GM23338 (cell line): ENCODE measurements around the gene COL6A3. TPM values are rescaled to one million over a fixed set of nuclear protein-coding genes. Genes with fewer than 3 reads are reported as not detected.

Source experiments
- ATAC-seq: fragments of 200-7000 bp; cut with Tn5 transposase; 3 replicates; pipeline ENCODE4 v1.9.1; 2020
- DNase-seq: peaks from one replicate; pipeline ENCODE4 v3.0.0-alpha.2; 2015; ENCODE audit warnings: low spot score
- H2AFZ ChIP-seq: fragments of 200-600 bp; sonication (generic); 2 replicates; pipeline ENCODE4 v1.8.0; 2016; ENCODE audit warnings: antibody characterized with exemption, mild to moderate bottlenecking, moderate library complexity
- H3F3A ChIP-seq: fragments of 200-600 bp; sonication (generic); replicated peaks from 2 replicates; pipeline ENCODE4 v1.8.0; 2017; ENCODE audit warnings: antibody characterized with exemption, mixed run types, low read depth
- H3K27ac ChIP-seq: fragments of 200-600 bp; sonication (generic); 2 replicates; pipeline ENCODE4 v1.6.1; 2016; ENCODE audit warnings: low read depth
- H3K27me3 ChIP-seq: fragments of 200-600 bp; sonication (generic); 2 replicates; pipeline ENCODE4 v1.8.0; 2016; ENCODE audit warnings: mild to moderate bottlenecking, mixed run types, moderate library complexity; ENCODE audit not compliant: insufficient read depth
- H3K36me3 ChIP-seq: fragments of 200-600 bp; sonication (generic); 2 replicates; pipeline ENCODE4 v1.8.0; 2016; ENCODE audit warnings: mild to moderate bottlenecking; ENCODE audit not compliant: insufficient read depth
- H3K4me1 ChIP-seq: fragments of 200-600 bp; sonication (generic); 2 replicates; pipeline ENCODE4 v1.8.0; 2016; ENCODE audit warnings: mild to moderate bottlenecking, moderate library complexity; ENCODE audit not compliant: insufficient read depth
- H3K4me2 ChIP-seq: fragments of 200-600 bp; sonication (generic); 2 replicates; pipeline ENCODE4 v1.7.1; 2017; ENCODE audit warnings: mixed run types
- H3K4me3 ChIP-seq: fragments of 200-600 bp; sonication (generic); 2 replicates; pipeline ENCODE4 v1.6.1; 2016; ENCODE audit warnings: mixed run types
- H3K79me2 ChIP-seq: fragments of 200-600 bp; sonication (generic); replicated peaks from 2 replicates; pipeline ENCODE4 v1.8.0; 2017; ENCODE audit warnings: mild to moderate bottlenecking; ENCODE audit not compliant: insufficient read depth
- H3K9me2 ChIP-seq: fragments of 200-600 bp; sonication (generic); 2 replicates; pipeline ENCODE4 v1.8.0; 2017; ENCODE audit not compliant: insufficient read depth
- H4K20me1 ChIP-seq: fragments of 200-600 bp; sonication (generic); replicated peaks from 2 replicates; pipeline ENCODE4 v1.8.0; 2017; ENCODE audit warnings: mild to moderate bottlenecking; ENCODE audit not compliant: insufficient read depth
- H3K27ac Mint-ChIP-seq: 2 replicates; pipeline ENCODE4 v1.8.0; 2020; ENCODE audit warnings: inconsistent platforms, mild to moderate bottlenecking, moderate library complexity, mixed read lengths
- H3K27me3 Mint-ChIP-seq: 3 replicates; pipeline ENCODE4 v1.8.0; 2022; ENCODE audit warnings: low read depth, mild to moderate bottlenecking, moderate library complexity, mixed read lengths, inconsistent platforms; ENCODE audit not compliant: insufficient read depth, poor library complexity
- H3K36me3 Mint-ChIP-seq: 3 replicates; pipeline ENCODE4 v1.8.0; 2021; ENCODE audit warnings: low read depth, mild to moderate bottlenecking, inconsistent platforms, moderate library complexity, mixed read lengths
- H3K4me1 Mint-ChIP-seq: 3 replicates; pipeline ENCODE4 v1.8.0; 2020; ENCODE audit warnings: mild to moderate bottlenecking, inconsistent platforms, mixed read lengths
- H3K4me3 Mint-ChIP-seq: 3 replicates; pipeline ENCODE4 v1.8.0; 2021; ENCODE audit warnings: moderate library complexity, mild to moderate bottlenecking, inconsistent platforms, mixed read lengths
- H3K9me3 Mint-ChIP-seq: 3 replicates; pipeline ENCODE4 v1.8.0; 2020; ENCODE audit warnings: moderate library complexity, mild to moderate bottlenecking, inconsistent platforms, mixed read lengths
- CREB1 ChIP-seq: fragments of 250-450 bp; sonication (Bioruptor Pico); IDR thresholded peaks from 2 replicates; pipeline ENCODE4 v1.5.0; 2020; ENCODE audit warnings: low read depth, mild to moderate bottlenecking, moderate library complexity
- ETS1 ChIP-seq: IDR thresholded peaks from 2 replicates; pipeline ENCODE4 v1.6.1; 2016; ENCODE audit warnings: antibody characterized with exemption
- EZH2 ChIP-seq: fragments of 200-600 bp; sonication (generic); IDR thresholded peaks from one replicate; pipeline ENCODE4 v1.8.0; 2017; ENCODE audit warnings: antibody characterized with exemption, mild to moderate bottlenecking, low read depth; ENCODE audit not compliant: unreplicated experiment
- EZH2phosphoT487 ChIP-seq: fragments of 200-600 bp; sonication (generic); IDR thresholded peaks from one replicate; pipeline ENCODE4 v1.8.1; 2018; ENCODE audit warnings: antibody characterized with exemption; ENCODE audit not compliant: unreplicated experiment
- JUNB ChIP-seq: IDR thresholded peaks from one replicate; pipeline ENCODE4 v1.6.1; 2016; ENCODE audit warnings: antibody characterized with exemption; ENCODE audit not compliant: unreplicated experiment
- NANOG ChIP-seq: IDR thresholded peaks from 2 replicates; pipeline ENCODE4 v1.6.1; 2016; ENCODE audit warnings: antibody characterized with exemption, borderline replicate concordance
- POLR2AphosphoS5 ChIP-seq: IDR thresholded peaks from 2 replicates; pipeline ENCODE4 v1.6.1; 2016; ENCODE audit warnings: antibody characterized with exemption, low read depth
- STAT1 ChIP-seq: IDR thresholded peaks from one replicate; pipeline ENCODE4 v1.6.1; 2016; ENCODE audit warnings: antibody characterized with exemption; ENCODE audit not compliant: unreplicated experiment
- ZNF114 ChIP-seq: fragments of 250-450 bp; sonication (Bioruptor Pico); IDR thresholded peaks from 2 replicates; pipeline ENCODE4 v1.5.0; 2020; ENCODE audit warnings: mild to moderate bottlenecking, moderate library complexity
- ZNF331 ChIP-seq: fragments of 250-450 bp; sonication (Bioruptor Pico); IDR thresholded peaks from 2 replicates; pipeline ENCODE4 v1.5.0; 2020; ENCODE audit warnings: low read depth, mild to moderate bottlenecking, moderate library complexity
- ZNF462 ChIP-seq: fragments of 250-450 bp; sonication (Bioruptor Pico); IDR thresholded peaks from 2 replicates; pipeline ENCODE4 v1.5.0; 2020; ENCODE audit warnings: mild to moderate bottlenecking, moderate library complexity
- polyA plus RNA-seq: library from polyadenylated mRNA; unstranded; fragments of >200 nt; fragmentation: Nextera tagmentation; extraction: Ambion mirVana; gene quantifications from 2 replicates; pipeline ENCODE4 v1.2.1, GENCODE V29; 2016
- total RNA-seq: library from RNA; depleted of rRNA; stranded (reverse); fragments of >200 nt; shearing (Covaris generic); gene quantifications from 2 replicates; pipeline ENCODE4 v1.2.3, GENCODE V29; 2014
- TF ChIP-seq, protein P1 (sequence below): IDR thresholded peaks from one replicate; pipeline ENCODE4 v1.6.1; 2018; ENCODE audit warnings: antibody characterized with exemption; ENCODE audit not compliant: unreplicated experiment
- TF ChIP-seq, protein P2 (sequence below), 2 experiments: fragments of 200-600 bp in 1 of 2; sonication (generic) in 1 of 2; conservative IDR thresholded peaks; 2 replicates each; pipeline versions ENCODE4 v1.5.1 to v1.6.1; 2016 to 2017; ENCODE audit warnings: antibody characterized with exemption in 2 of 2, low read depth in 2 of 2, mild to moderate bottlenecking in 2 of 2, moderate library complexity in 1 of 2

The COL6A3 gene
- total and polyA plus RNA-seq, 2 experiments from 2014 or later, result 1.2 to 7.3 TPM

- H3F3A ChIP-seq, result no peaks in the 10 kb centered on the region
- Mint-ChIP-seq H3K4me1 (peaks cover 4% of the 10 kb centered on the region), H3K36me3 (no peaks in the 10 kb centered on the region), H3K27ac (no peak overlapping the region), H3K4me3 (no peak overlapping the region), H3K27me3 (peaks cover 5% of the 10 kb centered on the region), H3K9me3 (no peaks in the 10 kb centered on the region)
- TF ChIP-seq ZNF114 (CRISPR knock-in tag) (no peak), POLR2AphosphoS5 (no peak), STAT1 (no peak), NANOG (no peak), ZNF462 (CRISPR knock-in tag) (no peak), ETS1 (no peak), ZNF331 (CRISPR knock-in tag) (no peak), CREB1 (CRISPR knock-in tag) (no peak), JUNB (no peak), EZH2phosphoT487 (no peak), EZH2 (no peak)
- TF ChIP-seq, protein P1, sequence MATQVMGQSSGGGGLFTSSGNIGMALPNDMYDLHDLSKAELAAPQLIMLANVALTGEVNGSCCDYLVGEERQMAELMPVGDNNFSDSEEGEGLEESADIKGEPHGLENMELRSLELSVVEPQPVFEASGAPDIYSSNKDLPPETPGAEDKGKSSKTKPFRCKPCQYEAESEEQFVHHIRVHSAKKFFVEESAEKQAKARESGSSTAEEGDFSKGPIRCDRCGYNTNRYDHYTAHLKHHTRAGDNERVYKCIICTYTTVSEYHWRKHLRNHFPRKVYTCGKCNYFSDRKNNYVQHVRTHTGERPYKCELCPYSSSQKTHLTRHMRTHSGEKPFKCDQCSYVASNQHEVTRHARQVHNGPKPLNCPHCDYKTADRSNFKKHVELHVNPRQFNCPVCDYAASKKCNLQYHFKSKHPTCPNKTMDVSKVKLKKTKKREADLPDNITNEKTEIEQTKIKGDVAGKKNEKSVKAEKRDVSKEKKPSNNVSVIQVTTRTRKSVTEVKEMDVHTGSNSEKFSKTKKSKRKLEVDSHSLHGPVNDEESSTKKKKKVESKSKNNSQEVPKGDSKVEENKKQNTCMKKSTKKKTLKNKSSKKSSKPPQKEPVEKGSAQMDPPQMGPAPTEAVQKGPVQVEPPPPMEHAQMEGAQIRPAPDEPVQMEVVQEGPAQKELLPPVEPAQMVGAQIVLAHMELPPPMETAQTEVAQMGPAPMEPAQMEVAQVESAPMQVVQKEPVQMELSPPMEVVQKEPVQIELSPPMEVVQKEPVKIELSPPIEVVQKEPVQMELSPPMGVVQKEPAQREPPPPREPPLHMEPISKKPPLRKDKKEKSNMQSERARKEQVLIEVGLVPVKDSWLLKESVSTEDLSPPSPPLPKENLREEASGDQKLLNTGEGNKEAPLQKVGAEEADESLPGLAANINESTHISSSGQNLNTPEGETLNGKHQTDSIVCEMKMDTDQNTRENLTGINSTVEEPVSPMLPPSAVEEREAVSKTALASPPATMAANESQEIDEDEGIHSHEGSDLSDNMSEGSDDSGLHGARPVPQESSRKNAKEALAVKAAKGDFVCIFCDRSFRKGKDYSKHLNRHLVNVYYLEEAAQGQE, result no peak
- TF ChIP-seq, protein P2, sequence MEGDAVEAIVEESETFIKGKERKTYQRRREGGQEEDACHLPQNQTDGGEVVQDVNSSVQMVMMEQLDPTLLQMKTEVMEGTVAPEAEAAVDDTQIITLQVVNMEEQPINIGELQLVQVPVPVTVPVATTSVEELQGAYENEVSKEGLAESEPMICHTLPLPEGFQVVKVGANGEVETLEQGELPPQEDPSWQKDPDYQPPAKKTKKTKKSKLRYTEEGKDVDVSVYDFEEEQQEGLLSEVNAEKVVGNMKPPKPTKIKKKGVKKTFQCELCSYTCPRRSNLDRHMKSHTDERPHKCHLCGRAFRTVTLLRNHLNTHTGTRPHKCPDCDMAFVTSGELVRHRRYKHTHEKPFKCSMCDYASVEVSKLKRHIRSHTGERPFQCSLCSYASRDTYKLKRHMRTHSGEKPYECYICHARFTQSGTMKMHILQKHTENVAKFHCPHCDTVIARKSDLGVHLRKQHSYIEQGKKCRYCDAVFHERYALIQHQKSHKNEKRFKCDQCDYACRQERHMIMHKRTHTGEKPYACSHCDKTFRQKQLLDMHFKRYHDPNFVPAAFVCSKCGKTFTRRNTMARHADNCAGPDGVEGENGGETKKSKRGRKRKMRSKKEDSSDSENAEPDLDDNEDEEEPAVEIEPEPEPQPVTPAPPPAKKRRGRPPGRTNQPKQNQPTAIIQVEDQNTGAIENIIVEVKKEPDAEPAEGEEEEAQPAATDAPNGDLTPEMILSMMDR (conservative IDR thresholded peaks at IDR 0.05; ENCODE audit: low read depth in 2 of 2), result no peak
- no peak overlapping the region for H2AFZ ChIP-seq
- H3K27me3 ChIP-seq, result no peaks in the 10 kb centered on the region
- H3K4me3 ChIP-seq, result no peak overlapping the region
- H3K36me3 ChIP-seq, result no peaks in the 10 kb centered on the region
- H4K20me1 ChIP-seq, result no peaks in the 10 kb centered on the region
- H3K9me2 ChIP-seq, result peaks cover 7% of the 10 kb centered on the region
- H3K27ac ChIP-seq, result no peak overlapping the region
- no peak for DNase-seq
- no peak overlapping the region for H3K4me2 ChIP-seq
- no peaks in the 10 kb centered on the region for H3K79me2 ChIP-seq
- no peaks in the 10 kb centered on the region for H3K4me1 ChIP-seq
- no peak for ATAC-seq
These were observed 94.1 kb downstream of the COL6A3 start for GRCh38 chr2:237319887-237320286.
